GM19468 (cell line): ENCODE results near the gene MRPL36.
A peak's percentile ranks its signal among the peaks of the same experiment; 100 is the strongest.
"Not testable (repeated sequence)": the region's sequence is repeated elsewhere in the genome, so short reads cannot be mapped to it uniquely, and the experiment has no call there.

Experiments
- ATAC-seq: cut with Tn5 transposase; IDR thresholded peaks from one replicate; pipeline ENCODE4 v1.9.1; 2021; ENCODE audit warnings: mild to moderate bottlenecking, moderate library complexity, moderate number of reproducible peaks; ENCODE audit not compliant: unreplicated experiment; ENCODE audit errors: extremely low read depth

The MRPL36 gene

GRCh38 chr5:1817261-1818043 is 17.8 kb upstream of the MRPL36 start:
- no peak for ATAC-seq

DNA sequence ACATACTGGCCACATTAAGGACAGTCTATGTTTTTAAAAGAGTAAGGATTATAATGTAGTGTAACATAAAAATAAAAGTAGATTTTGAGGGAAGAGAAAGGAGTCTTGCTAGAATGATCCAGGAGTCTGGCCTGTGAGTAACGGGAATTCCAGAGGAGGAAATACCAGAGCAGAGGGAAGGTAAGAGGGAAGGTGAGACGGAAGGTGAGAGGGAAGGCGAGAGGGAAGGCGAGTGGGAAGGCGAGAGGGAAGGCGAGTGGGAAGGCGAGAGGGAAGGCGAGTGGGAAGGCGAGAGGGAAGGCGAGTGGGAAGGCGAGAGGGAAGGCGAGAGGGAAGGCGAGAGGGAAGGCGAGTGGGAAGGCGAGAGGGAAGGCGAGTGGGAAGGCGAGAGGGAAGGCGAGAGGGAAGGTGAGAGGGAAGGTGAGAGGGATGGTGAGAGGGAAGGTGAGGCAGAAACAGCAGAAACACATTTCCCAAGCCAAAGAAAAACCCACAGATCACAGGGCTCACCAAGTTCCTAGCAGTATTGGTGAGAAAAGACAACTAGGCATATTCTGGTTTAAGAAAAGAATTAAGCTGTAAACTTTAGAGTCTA is 17.0 kb upstream of the MRPL36 start:
- not testable (repeated sequence) for ATAC-seq

GRCh38 chr5:1815881-1816292 is 16.2 kb upstream of the MRPL36 start:
- no peak for ATAC-seq

GRCh38 chr5:1815071-1815786 is 15.6 kb upstream of the MRPL36 start:
- ATAC-seq = no peak

- ATAC-seq = no peak
Measured at GRCh38 chr5:1814183-1815020, 14.8 kb upstream of the MRPL36 start.

GRCh38 chr5:1810581-1811101 is 11.0 kb upstream of the MRPL36 start:
- ATAC-seq = no peak

- no peak for ATAC-seq
Measured at GRCh38 chr5:1809416-1810035, 9.9 kb upstream of the MRPL36 start.

DNA sequence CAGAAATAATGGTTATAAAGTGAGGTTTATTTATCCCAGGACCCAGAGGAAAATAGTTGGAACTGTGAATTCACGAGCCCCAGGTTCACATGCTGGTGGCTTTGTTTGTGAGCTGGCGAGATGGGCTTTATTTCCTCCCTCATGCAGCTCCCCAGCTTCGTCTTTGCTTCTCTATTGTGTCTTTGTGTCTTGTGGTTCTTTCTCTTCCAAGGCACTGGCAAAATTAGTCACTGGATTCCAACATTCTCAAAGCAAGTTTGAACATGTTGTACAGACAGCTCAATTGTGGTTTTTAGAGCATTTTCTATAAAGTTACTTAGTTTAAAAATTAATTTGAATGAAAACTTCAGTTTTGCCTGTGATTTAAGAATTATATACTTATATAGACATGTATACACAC is 8.8 kb upstream of the MRPL36 start:
- no peak for ATAC-seq

DNA sequence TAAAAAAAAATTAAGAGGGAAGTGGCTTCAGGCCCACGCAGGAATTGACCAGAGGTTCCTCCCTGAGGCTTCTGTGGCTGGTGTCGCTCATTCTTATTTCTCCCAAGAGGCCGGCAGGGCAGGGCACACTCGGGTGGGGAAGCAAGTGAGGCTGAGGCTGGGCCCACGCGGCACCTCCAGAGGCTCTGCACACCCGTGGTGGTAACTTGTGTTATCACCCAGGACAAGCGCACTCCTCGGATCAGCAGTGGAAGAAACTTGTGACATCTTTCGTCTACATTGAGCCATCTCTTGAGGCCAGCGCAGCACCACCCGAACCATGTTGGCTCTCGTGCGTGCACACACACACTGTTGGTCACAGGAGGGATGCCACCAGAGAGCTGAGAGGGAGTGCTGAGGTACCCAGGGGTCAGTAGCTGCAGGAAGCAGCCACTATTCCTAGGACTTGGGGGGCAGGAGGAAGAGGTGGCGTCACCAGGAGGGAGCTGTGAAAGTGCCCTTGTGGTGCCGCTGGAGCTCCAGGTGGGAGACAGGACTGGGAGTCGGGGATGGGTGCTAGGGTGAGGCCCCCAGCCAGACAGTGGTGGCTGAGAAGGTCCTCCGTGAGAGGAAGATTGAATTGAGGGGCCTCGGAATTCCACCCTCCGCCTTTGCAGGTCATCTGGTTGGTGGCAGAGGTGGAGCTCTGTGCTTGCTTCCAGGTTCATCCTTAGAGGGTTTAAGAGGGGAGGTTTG is 8.0 kb upstream of the MRPL36 start:
- ATAC-seq = no peak

GRCh38 chr5:1806974-1807373 is 7.3 kb upstream of the MRPL36 start:
- ATAC-seq = no peak

GRCh38 chr5:1806199-1806598 is 6.6 kb upstream of the MRPL36 start:
- ATAC-seq = no peak

GRCh38 chr5:1805736-1806135 is 6.1 kb upstream of the MRPL36 start:
- no peak for ATAC-seq

GRCh38 chr5:1805326-1805725 is 5.7 kb upstream of the MRPL36 start:
- ATAC-seq = no peak

- no peak for ATAC-seq
Measured at GRCh38 chr5:1804001-1804690, 4.5 kb upstream of the MRPL36 start.

GRCh38 chr5:1803192-1803591 is 3.6 kb upstream of the MRPL36 start:
- no peak for ATAC-seq

GRCh38 chr5:1801967-1802295 is 2.3 kb upstream of the MRPL36 start:
- no peak for ATAC-seq

GRCh38 chr5:1801222-1801966 is 1.8 kb upstream of the MRPL36 start, which contains the start of gene NDUFS6:
Gene NDUFS6 (plus strand): TSS chr5:1801407. CDS start chr5:1801418, 11 bp downstream.
- peak; percentile 40 for ATAC-seq
